GM23248 (cell line): ENCODE results near the gene LRRC38.

Experiments used
- EZH2 ChIP-seq: fragments of 200-600 bp; sonication (generic); IDR thresholded peaks from 2 replicates; pipeline ENCODE4 v1.6.1; 2018; ENCODE audit warnings: antibody characterized with exemption, mild to moderate bottlenecking; ENCODE audit not compliant: insufficient read depth, poor library complexity, severe bottlenecking
- EZH2phosphoT487 ChIP-seq: fragments of 200-600 bp; sonication (generic); IDR thresholded peaks from 2 replicates; pipeline ENCODE4 v1.6.1; 2018; ENCODE audit warnings: antibody characterized with exemption, moderate library complexity, mild to moderate bottlenecking, low read depth; ENCODE audit not compliant: insufficient read depth

GRCh38 chr1:13513063-13513894 lies 524 bp downstream of the LRRC38 start:
- TF ChIP-seq EZH2phosphoT487 (no peak), EZH2 (no peak)
